ENCODE measurements around the gene GOPC. TPM values are rescaled to one million over a fixed set of nuclear protein-coding genes. Genes with fewer than 3 reads are reported as not detected.
A peak's percentile ranks its signal among the peaks of the same experiment; 100 is the strongest.

The GOPC gene
- total and polyA plus RNA-seq, 2 of the 8 experiments (the other 6 are each of a cell fraction or from before 2014, with no cell fraction given) = 5.3 to 19.4 TPM

- TF ChIP-seq CHD7 (IDR thresholded peaks at IDR 0.05; ENCODE audit: insufficient replicate concordance, low read length) (no peak), YY1 (IDR thresholded peaks at IDR 0.05; ENCODE audit: low read depth, low read length) (peak; percentile 99), MAFK (IDR thresholded peaks at IDR 0.05; ENCODE audit: low read depth, low read length) (no peak), SP4 (IDR thresholded peaks at IDR 0.05; ENCODE audit: low read length) (peak; percentile 79; the same call in 1 of the 2 replicates), ZNF274 (IDR thresholded peaks at IDR 0.05; ENCODE audit: borderline replicate concordance, extremely low read depth, low read length) (no peak), RFX5 (IDR thresholded peaks at IDR 0.05; ENCODE audit: borderline replicate concordance, low read depth, low read length) (no peak), SAP30 (IDR thresholded peaks at IDR 0.05; ENCODE audit: insufficient read depth, insufficient replicate concordance, low read length) (peak; percentile 39), E2F6 (IDR thresholded peaks at IDR 0.05) (peak; percentile 96), TAF1 (IDR thresholded peaks at IDR 0.05; ENCODE audit: low read depth, low read length) (peak; percentile 84), KDM1A (IDR thresholded peaks at IDR 0.05; ENCODE audit: borderline replicate concordance, low read length) (no peak)
Observed at GRCh38 chr6:117602151-117602898, at the start of gene GOPC (continued).
